Hypothalamus (tissue), 51 donors: Measurements from ENCODE around the gene BABAM2.
"Not testable (repeated sequence)": the region's sequence is repeated elsewhere in the genome, so short reads cannot be mapped to it uniquely, and the experiment has no call there.

Source experiments
- DNase-seq, 51 donors: peaks; one replicate each; lab custom pipeline; 2025; lab: John Stamatoyannopoulos, UW

Gene BABAM2

GRCh38 chr2:28224648-28225472 is 334.3 kb downstream of the BABAM2 start:
- peak in 5 of 51 donors; percentile 4 to 49 (median 8) for DNase-seq

GRCh38 chr2:28225473-28226080 is 335.0 kb downstream of the BABAM2 start:
- peak in 1 of 51 donors; percentile 49 for DNase-seq

- DNase-seq: no peak
These were observed 336.0 kb downstream of the BABAM2 start for GRCh38 chr2:28226558-28226957.

- DNase-seq: no peak
These were observed 337.0 kb downstream of the BABAM2 start for GRCh38 chr2:28227498-28227897.

GRCh38 chr2:28228434-28228995 is 338.0 kb downstream of the BABAM2 start:
- DNase-seq: no peak

GRCh38 chr2:28231110-28231631 is 340.6 kb downstream of the BABAM2 start:
- DNase-seq: no peak

GRCh38 chr2:28232295-28232694 is 341.8 kb downstream of the BABAM2 start:
- DNase-seq: no peak

- DNase-seq: no peak
These were observed 342.7 kb downstream of the BABAM2 start for GRCh38 chr2:28233164-28233676.

- no peak for DNase-seq
These were observed 344.3 kb downstream of the BABAM2 start for GRCh38 chr2:28234807-28235206.

GRCh38 chr2:28239207-28239606 is 348.7 kb downstream of the BABAM2 start:
- no peak for DNase-seq

GRCh38 chr2:28240937-28241336 is 350.4 kb downstream of the BABAM2 start:
- DNase-seq: no peak

- no peak for DNase-seq
These were observed 356.8 kb downstream of the BABAM2 start for GRCh38 chr2:28247290-28247689.

GRCh38 chr2:28247734-28248133 is 357.2 kb downstream of the BABAM2 start:
- DNase-seq: no peak

GRCh38 chr2:28248511-28248910 is 358.0 kb downstream of the BABAM2 start:
- DNase-seq: no peak

- no peak for DNase-seq
These were observed 359.5 kb downstream of the BABAM2 start for GRCh38 chr2:28250006-28250405.

- no peak for DNase-seq
These were observed 360.8 kb downstream of the BABAM2 start for GRCh38 chr2:28251337-28251736.

GRCh38 chr2:28252311-28252710 is 361.8 kb downstream of the BABAM2 start:
- no peak for DNase-seq

- no peak for DNase-seq
These were observed 363.0 kb downstream of the BABAM2 start for GRCh38 chr2:28253543-28253942.

- not testable (repeated sequence) for DNase-seq
These were observed 364.7 kb downstream of the BABAM2 start for GRCh38 chr2:28255231-28255630.

GRCh38 chr2:28257182-28257581 is 366.7 kb downstream of the BABAM2 start:
- DNase-seq: no peak

- DNase-seq: not testable (repeated sequence)
These were observed 368.7 kb downstream of the BABAM2 start for GRCh38 chr2:28259226-28259625.
